HepG2 (cell line): ENCODE measurements around the gene CRYBA2. TPM values are rescaled to one million over a fixed set of nuclear protein-coding genes. Genes with fewer than 3 reads are reported as not detected.

ENCODE experiments used
- ATAC-seq: fragments of 200-7000 bp; cut with Tn5 transposase; 3 replicates; pipeline ENCODE4 v1.9.1; 2020; ENCODE audit warnings: mild to moderate bottlenecking, moderate library complexity
- Bru-seq: library from RNA; stranded (reverse); fragments of 400-500 nt; gene quantifications from one replicate; lab custom pipeline; 2021; lab: Mats Ljungman, UMichigan
- BruChase-seq, 2 experiments: library from RNA; stranded (reverse); fragments of 400-500 nt; gene quantifications; one replicate each; lab custom pipeline; 2021; lab: Mats Ljungman, UMichigan
- BruUV-seq: library from RNA; stranded (reverse); fragments of 400-500 nt; replicated peaks from 2 replicates; lab custom pipeline; 2021; lab: Mats Ljungman, UMichigan
- CTCF ChIA-PET: fragments of 300-600 bp; formaldehyde crosslinking; extraction: SDS; loops from one replicate; lab custom pipeline; 2021; ENCODE audit warnings: low total read pairs, inconsistent platforms, low intra/inter-chr PET ratio; lab: Yijun Ruan, JAX
- POLR2A ChIA-PET: fragments of 350-600 bp; sonication (Branson Sonifier 250); formaldehyde crosslinking; loops from one replicate; lab custom pipeline; 2020; ENCODE audit warnings: antibody characterized with exemption, inconsistent platforms; lab: Yijun Ruan, JAX
- DNase-seq: peaks from one replicate; pipeline ENCODE4 v3.0.0-alpha.2; 2015; ENCODE audit warnings: low spot score
- FAIRE-seq: peaks from 3 replicates; lab custom pipeline; 2011; peaks lifted over from hg19 to GRCh38; lab: Jason Lieb, UNC
- H2AFZ ChIP-seq: one replicate; pipeline ENCODE4 v1.6.1; 2011; ENCODE audit warnings: low read length, inconsistent platforms
- H3K27ac ChIP-seq: fragments of 300-600 bp; 3 replicates; pipeline ENCODE4 v1.8.0; 2011; ENCODE audit warnings: mixed run types, mild to moderate bottlenecking, mixed read lengths, low read length, inconsistent platforms; ENCODE audit not compliant: insufficient read depth; ENCODE audit errors: extremely low read length
- H3K27me3 ChIP-seq, 2 experiments: fragments of 200-600 bp in 1 of 2; 2 replicates in 1 of 2; 3 replicates in 1 of 2; pipeline versions ENCODE4 v1.6.0 to v1.8.0; 2011; ENCODE audit warnings: low read length in 2 of 2, mild to moderate bottlenecking in 2 of 2, moderate library complexity in 2 of 2, inconsistent platforms in 1 of 2; ENCODE audit not compliant: insufficient read depth in 2 of 2, control insufficient read depth in 1 of 2
- H3K36me3 ChIP-seq, 2 experiments: fragments of 200-600 bp in 1 of 2; replicated peaks in 1 of 2; 2 replicates in 1 of 2; 3 replicates in 1 of 2; pipeline versions ENCODE4 v1.5.1 to v1.8.0; 2011; ENCODE audit warnings: low read length in 2 of 2, inconsistent platforms in 1 of 2; ENCODE audit not compliant: insufficient read depth in 2 of 2, control insufficient read depth in 1 of 2
- H3K4me1 ChIP-seq: 2 replicates; pipeline ENCODE4 v1.5.1; 2012; ENCODE audit warnings: low read length, inconsistent platforms; ENCODE audit not compliant: insufficient read depth
- H3K4me2 ChIP-seq: 2 replicates; pipeline ENCODE4 v1.6.0; 2011; ENCODE audit warnings: low read depth, low read length, inconsistent platforms
- H3K4me3 ChIP-seq, 3 experiments: fragments of 200-600 bp in 1 of 3; sonication (generic), shearing (Covaris generic) in 1 of 3; replicated peaks in 1 of 3; 2 replicates each; pipeline ENCODE4 v1.5.1; 2011 to 2016; ENCODE audit warnings: low read length in 3 of 3, inconsistent platforms in 2 of 3, low read depth in 2 of 3, mild to moderate bottlenecking in 2 of 3, control low read depth in 1 of 3, mixed read lengths in 1 of 3; ENCODE audit not compliant: insufficient read depth in 1 of 3
- H3K79me2 ChIP-seq: one replicate; pipeline ENCODE4 v1.6.1; 2011; ENCODE audit warnings: low read length, inconsistent platforms; ENCODE audit not compliant: insufficient read depth
- H3K9ac ChIP-seq: 2 replicates; pipeline ENCODE4 v1.6.0; 2011; ENCODE audit warnings: mild to moderate bottlenecking, low read depth, low read length, inconsistent platforms; ENCODE audit not compliant: insufficient read depth
- H3K9me3 ChIP-seq: 2 replicates; pipeline ENCODE4 v1.5.1; 2012; ENCODE audit warnings: mild to moderate bottlenecking, low read length
- H4K20me1 ChIP-seq: 2 replicates; pipeline ENCODE4 v1.6.0; 2011; ENCODE audit warnings: inconsistent platforms, mild to moderate bottlenecking, low read length, moderate library complexity; ENCODE audit not compliant: insufficient read depth
- ARID2 ChIP-seq: sonication (generic); formaldehyde crosslinking; IDR thresholded peaks from 2 replicates; pipeline ENCODE4 v1.8.1; 2022; ENCODE audit warnings: mild to moderate bottlenecking, missing genetic modification reagents, borderline replicate concordance
- GABPA ChIP-seq, 2 experiments: IDR thresholded peaks; 2 replicates each; pipeline ENCODE4 v1.6.1; 2011 to 2016; ENCODE audit warnings: low read depth in 2 of 2, low read length in 1 of 2, missing biosample characterization in 1 of 2, missing genetic modification characterization in 1 of 2
- IRF9 ChIP-seq: sonication (generic); formaldehyde crosslinking; IDR thresholded peaks from 2 replicates; pipeline ENCODE4 v1.8.0; 2022; ENCODE audit warnings: missing genetic modification reagents, mild to moderate bottlenecking, borderline replicate concordance
- MAFG ChIP-seq: sonication (generic); formaldehyde crosslinking; IDR thresholded peaks from 2 replicates; pipeline ENCODE4 v1.5.1; 2020; ENCODE audit warnings: mild to moderate bottlenecking, missing genetic modification reagents
- MTERF4 ChIP-seq: sonication (generic); formaldehyde crosslinking; IDR thresholded peaks from 2 replicates; pipeline ENCODE4 v1.8.0; 2023; ENCODE audit warnings: mild to moderate bottlenecking, missing genetic modification reagents
- UBTF ChIP-seq: sonication (generic); formaldehyde crosslinking; IDR thresholded peaks from 2 replicates; pipeline ENCODE4 v1.4.0; 2020; ENCODE audit warnings: mild to moderate bottlenecking, missing genetic modification reagents
- XRCC5 ChIP-seq: fragments of 200-400 bp; formaldehyde crosslinking; optimal IDR thresholded peaks from 2 replicates; pipeline ENCODE3; 2017; ENCODE audit warnings: mild to moderate bottlenecking, low read length
- ZNF710 ChIP-seq: sonication (generic); formaldehyde crosslinking; IDR thresholded peaks from 2 replicates; pipeline ENCODE4 v1.5.0; 2020; ENCODE audit warnings: mild to moderate bottlenecking, missing genetic modification reagents, borderline replicate concordance
- ZNF772 ChIP-seq: sonication (generic); formaldehyde crosslinking; IDR thresholded peaks from 2 replicates; pipeline ENCODE4 v1.5.0; 2020; ENCODE audit warnings: mild to moderate bottlenecking, missing genetic modification reagents
- WGBS: methylation state at CpG from one replicate; pipeline ENCODE4 v1.1.6; 2017; ENCODE audit warnings: low lambda C conversion rate; 5-methylcytosine and 5-hydroxymethylcytosine counted together
- in situ Hi-C: cut with HindIII; loops from 2 replicates; pipeline ENCODE4 v1.10.0; 2017; ENCODE audit warnings: low pct_unique_long_range_greater_than_20kb; ENCODE audit not compliant: extremely low pct_ligation_motif_present
- intact Hi-C: fragments of 100-400 bp; cut with micrococcal nuclease; formaldehyde crosslinking; loops from one replicate; pipeline ENCODE4 v1.10.0; 2022; ENCODE audit not compliant: unreplicated experiment
- long read RNA-seq, 2 experiments: library from RNA in 1 of 2; library from polyadenylated mRNA in 1 of 2; stranded (forward) in 1 of 2; unstranded in 1 of 2; transcript quantifications; one replicate each; pipeline ENCODE4 v2.0.0, GENCODE V29; 2019 to 2022
- polyA minus RNA-seq, 3 experiments: library from RNA; depleted of rRNA, polyadenylated mRNA; stranded (reverse); fragments of >200 nt; gene quantifications; 2 replicates each; pipeline ENCODE4 v1.2.3, GENCODE V29; 2011; ENCODE audit warnings: low replicate concordance in 1 of 3
- polyA plus RNA-seq, 8 experiments: library from polyadenylated mRNA; depleted of rRNA in 3 of 8; stranded (reverse) in 7 of 8; unstranded in 1 of 8; fragments of >200 nt; fragmentation: Illumina TruSeq in 4 of 8; extraction: Trizol in 4 of 8; gene quantifications; 2 replicates each; pipeline versions ENCODE4 v1.2.1 to v1.2.3, GENCODE V29; 2011 to 2016; ENCODE audit warnings: low read depth in 4 of 8, missing spikeins in 1 of 8, mixed read lengths in 1 of 8; ENCODE audit not compliant: insufficient read depth in 1 of 8
- total RNA-seq, 5 experiments: library from RNA; depleted of rRNA; stranded (reverse); fragments of >200 nt; fragmentation: Illumina TruSeq; extraction: Trizol; gene quantifications; 2 replicates each; pipeline ENCODE4 v1.2.3, GENCODE V29; 2016; ENCODE audit warnings: low read depth in 1 of 5

The CRYBA2 gene
- total RNA-seq (2016; rRNA removed; fragmentation: Illumina TruSeq; extraction: Trizol) (not detected in 2 replicates), polyA plus RNA-seq (2011; rRNA removed) (not detected in 2 replicates), polyA minus RNA-seq (2011; rRNA and poly(A)+ RNA removed; ENCODE audit: low replicate concordance) (not detected in 2 replicates), Bru-seq, nascent RNA (not detected), BruChase-seq, experiment 1, labeled RNA remaining after a 6-hour chase (not detected), BruChase-seq, experiment 2, labeled RNA remaining after a 2-hour chase (not detected)
- total RNA-seq (2016; cell fraction: cytosol; rRNA removed; fragmentation: Illumina TruSeq; extraction: Trizol; ENCODE audit: low read depth), result not detected in 2 replicates
- not detected in 2 replicates for total RNA-seq (2016; cell fraction: insoluble cytoplasmic fraction; rRNA removed; fragmentation: Illumina TruSeq; extraction: Trizol)
- not detected in 2 replicates for total RNA-seq (2016; cell fraction: membrane; rRNA removed; fragmentation: Illumina TruSeq; extraction: Trizol)
- total RNA-seq (2016; cell fraction: nucleus; rRNA removed; fragmentation: Illumina TruSeq; extraction: Trizol), result not detected in 2 replicates
- polyA plus RNA-seq (2011; cell fraction: cytosol; rRNA removed), result not detected in 2 replicates
- polyA plus RNA-seq (2011; cell fraction: nucleus; rRNA removed), result not detected in 2 replicates
- polyA plus RNA-seq (2012), result not detected in 2 replicates
- not detected in 2 replicates for polyA plus RNA-seq (2016; cell fraction: cytosol; fragmentation: Illumina TruSeq; extraction: Trizol; ENCODE audit: low read depth)
- not detected in 2 replicates for polyA plus RNA-seq (2016; cell fraction: insoluble cytoplasmic fraction; fragmentation: Illumina TruSeq; extraction: Trizol; ENCODE audit: low read depth)
- polyA plus RNA-seq (2016; cell fraction: membrane; fragmentation: Illumina TruSeq; extraction: Trizol; ENCODE audit: low read depth), result not detected in 2 replicates
- polyA plus RNA-seq (2016; cell fraction: nucleus; fragmentation: Illumina TruSeq; extraction: Trizol; ENCODE audit: insufficient read depth, low read depth), result not detected in 2 replicates
- polyA minus RNA-seq (2011; cell fraction: cytosol; rRNA and poly(A)+ RNA removed), result not detected in 2 replicates
- not detected in 2 replicates for polyA minus RNA-seq (2011; cell fraction: nucleus; rRNA and poly(A)+ RNA removed)
- long read RNA-seq, experiment 1, result 0 reads
- long read RNA-seq, experiment 2, result 0 reads

GRCh38 chr2:218993345-218994315 lies at the start of gene CRYBA2:
TSS of gene CRYBA2 (minus strand) at chr2:218993422. CDS start at chr2:218993176, 246 bp downstream.
- BruUV-seq, result no TSS peak
- ChIA-PET POLR2A (no interaction called here), CTCF (interaction anchor here (1.7 to 2.7 kb wide), 2 partner anchors 126 to 161 kb away, joined by 7 to 12 read pairs; no protein-coding TSS in a partner anchor)
- intact Hi-C loops, result no loop called here
- Histone ChIP-seq H4K20me1 (peaks cover 25% of the 10 kb centered on the region; the same call in 1 of the 2 replicates), H3K79me2 (no peaks in the 10 kb centered on the region), H3K4me3 (peak within 1 kb of the TSS in 1 of 3 experiments; percentile 25; a peak in 1 of 6 replicates), H3K9me3 (no peaks in the 10 kb centered on the region), H2AFZ (no peak within 1 kb of the TSS), H3K4me1 (peaks cover 20% of the 10 kb centered on the region), H3K27me3 (peaks cover 41 to 97% of the 10 kb centered on the region in 2 experiments), H3K9ac (no peak within 1 kb of the TSS), H3K4me2 (peak within 1 kb of the TSS; percentile 61), H3K36me3 (no peaks in the 10 kb centered on the region), H3K27ac (no peak within 1 kb of the TSS)
- DNase-seq (no peak), ATAC-seq (peak; percentile 39), FAIRE-seq (no peak)
- WGBS, result 15% methylated on average over 47 of the region's 88 CpGs
- in situ Hi-C loops, result no loop called here
- TF ChIP-seq UBTF (CRISPR knock-in tag) (peak; percentile 38; the same call in 1 of the 2 replicates), MAFG (CRISPR knock-in tag) (peak; percentile 40; the same call in 1 of the 2 replicates), ARID2 (CRISPR knock-in tag) (0 out of 2 replicates have a peak, but pooled peaks have one; percentile 54), XRCC5 (peak; percentile 26), GABPA (IDR thresholded peaks at IDR 0.05; ENCODE audit: low read depth, low read length) (no peak), GABPA (CRISPR knock-in tag; IDR thresholded peaks at IDR 0.05; ENCODE audit: low read depth) (no peak), IRF9 (peak; percentile 36; the same call in 1 of the 2 replicates), MTERF4 (CRISPR knock-in tag) (no peak), ZNF772 (CRISPR knock-in tag) (0 out of 2 replicates have a peak, but pooled peaks have one; percentile 12), ZNF710 (CRISPR knock-in tag) (0 out of 2 replicates have a peak, but pooled peaks have one; percentile 31)
